ENCODE results near the gene CLDN14. TPM values are rescaled to one million over a fixed set of nuclear protein-coding genes. Genes with fewer than 3 reads are reported as not detected.

CLDN14 gene
- total and polyA plus RNA-seq, 2 donors (not counting 1 experiment from before 2014, with no cell fraction given): 0.39 TPM; not detected in 1

DNA sequence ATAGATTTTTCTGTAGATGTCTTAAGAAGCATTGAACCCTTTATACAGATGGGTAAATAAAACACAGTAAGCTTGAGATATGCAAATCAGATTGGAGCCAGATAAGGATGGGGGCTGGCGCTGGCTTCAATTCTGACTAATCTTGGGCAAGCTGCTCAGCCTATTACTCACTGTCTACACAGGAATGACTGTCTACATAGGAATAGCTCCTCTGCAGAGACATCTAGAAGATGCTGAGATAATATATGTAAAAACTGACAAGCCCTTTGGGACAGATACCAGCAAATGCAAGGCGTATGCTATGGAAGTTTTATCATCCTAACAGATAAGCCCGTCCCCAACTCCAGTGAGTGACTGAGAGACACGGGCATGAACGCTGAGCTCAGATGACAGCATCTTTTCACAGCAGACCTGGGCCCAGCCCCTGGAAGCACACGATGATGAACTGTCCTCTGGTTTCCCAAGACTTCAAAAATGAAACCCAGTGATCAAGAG is 1.7 kb downstream of the CLDN14 start:
- Histone ChIP-seq H3K9ac (ENCODE audit: low read length) (no peak overlapping the region), H3K4me1 (ENCODE audit: control insufficient read depth in 2 of 2, insufficient read depth in 2 of 2, low read length in 2 of 2) (no peaks in the 10 kb centered on the region), H3K4me2 (replicated peaks; ENCODE audit: low read depth, low read length, poor library complexity, severe bottlenecking) (no peak overlapping the region), H4K20me1 (ENCODE audit: control insufficient read depth, insufficient read depth, low read length, poor library complexity, severe bottlenecking) (no peaks in the 10 kb centered on the region), H3K9me3 (ENCODE audit: control extremely low read depth in 1 of 3, control insufficient read depth in 2 of 3, insufficient read depth in 1 of 3, low read length in 2 of 3) (peaks cover 0 to 1% (median 0%) of the 10 kb centered on the region in 3 donors), H3K27ac (ENCODE audit: low read length in 2 of 2) (no peak overlapping the region), H3K4me3 (ENCODE audit: control extremely low read depth in 1 of 5, extremely low read depth in 1 of 5, insufficient read depth in 1 of 5, low read depth in 2 of 5, low read length in 4 of 5) (no peak overlapping the region), H2AFZ (ENCODE audit: insufficient read depth, low read depth, low read length, poor library complexity, severe bottlenecking) (no peak overlapping the region), H3K36me3 (replicated peaks in 1 of 2; ENCODE audit: control extremely low read depth in 1 of 2, control insufficient read depth in 1 of 2, extremely low read depth in 1 of 2, insufficient read depth in 2 of 2, low read length in 1 of 2) (no peaks in the 10 kb centered on the region), H3K27me3 (replicated peaks in 1 of 4; ENCODE audit: control extremely low read depth in 1 of 4, control insufficient read depth in 3 of 4, insufficient read depth in 4 of 4, low read length in 3 of 4) (no peaks in the 10 kb centered on the region), H3K79me2 (ENCODE audit: control insufficient read depth, insufficient read depth, low read length) (no peaks in the 10 kb centered on the region)
- H3K27me3 Mint-ChIP-seq: peaks cover 8% of the 10 kb centered on the region
- intact Hi-C loops (cut with micrococcal nuclease): no loop called here
- ChIA-PET POLR2A (no interaction called here), CTCF (no interaction called here)
- ATAC-seq (ENCODE audit: low read depth) (no peak), DNase-seq (no peak)
- WGBS (ENCODE audit: insufficient coverage): 77% methylated on average over 5 of the region's 6 CpGs
- H3K27ac Mint-ChIP-seq: no peak overlapping the region
- TF ChIP-seq EZH2 (IDR thresholded peaks at IDR 0.05; ENCODE audit: borderline replicate concordance, insufficient read depth, low read depth, low read length, poor library complexity, severe bottlenecking) (no peak), CTCF (IDR thresholded peaks at IDR 0.05) (no peak)
- H3K4me3 Mint-ChIP-seq: no peak overlapping the region
- H3K9me3 Mint-ChIP-seq (ENCODE audit: insufficient read depth): no peaks in the 10 kb centered on the region
- no peaks in the 10 kb centered on the region for H3K4me1 Mint-ChIP-seq

GRCh38 chr21:36477559-36477958 is 2.4 kb downstream of the CLDN14 start:
- DNase-seq (no peak), ATAC-seq (ENCODE audit: low read depth) (no peak)
- Histone ChIP-seq H3K4me1 (ENCODE audit: control insufficient read depth in 2 of 2, insufficient read depth in 2 of 2, low read length in 2 of 2) (no peaks in the 10 kb centered on the region), H3K27me3 (replicated peaks in 1 of 4; ENCODE audit: control extremely low read depth in 1 of 4, control insufficient read depth in 3 of 4, insufficient read depth in 4 of 4, low read length in 3 of 4) (no peaks in the 10 kb centered on the region), H3K4me3 (ENCODE audit: control extremely low read depth in 1 of 5, extremely low read depth in 1 of 5, insufficient read depth in 1 of 5, low read depth in 2 of 5, low read length in 4 of 5) (no peak overlapping the region), H3K36me3 (replicated peaks in 1 of 2; ENCODE audit: control extremely low read depth in 1 of 2, control insufficient read depth in 1 of 2, extremely low read depth in 1 of 2, insufficient read depth in 2 of 2, low read length in 1 of 2) (no peaks in the 10 kb centered on the region), H2AFZ (ENCODE audit: insufficient read depth, low read depth, low read length, poor library complexity, severe bottlenecking) (no peak overlapping the region), H3K27ac (ENCODE audit: low read length in 2 of 2) (no peak overlapping the region), H3K9me3 (ENCODE audit: control extremely low read depth in 1 of 3, control insufficient read depth in 2 of 3, insufficient read depth in 1 of 3, low read length in 2 of 3) (peaks cover 0 to 6% (median 0%) of the 10 kb centered on the region in 3 donors), H3K9ac (ENCODE audit: low read length) (no peak overlapping the region), H3K4me2 (replicated peaks; ENCODE audit: low read depth, low read length, poor library complexity, severe bottlenecking) (no peak overlapping the region), H4K20me1 (ENCODE audit: control insufficient read depth, insufficient read depth, low read length, poor library complexity, severe bottlenecking) (no peaks in the 10 kb centered on the region), H3K79me2 (ENCODE audit: control insufficient read depth, insufficient read depth, low read length) (no peaks in the 10 kb centered on the region)
- ChIA-PET CTCF (no interaction called here), POLR2A (no interaction called here)
- Mint-ChIP-seq H3K27ac (no peak overlapping the region), H3K4me1 (no peaks in the 10 kb centered on the region), H3K9me3 (ENCODE audit: insufficient read depth) (no peaks in the 10 kb centered on the region), H3K27me3 (peaks cover 8% of the 10 kb centered on the region), H3K4me3 (no peak overlapping the region)
- WGBS (ENCODE audit: insufficient coverage): 96% methylated on average over 3 of the region's 7 CpGs
- no peak for TF ChIP-seq EZH2 (IDR thresholded peaks at IDR 0.05; ENCODE audit: borderline replicate concordance, insufficient read depth, low read depth, low read length, poor library complexity, severe bottlenecking)
- TF ChIP-seq CTCF (IDR thresholded peaks at IDR 0.05): no peak
- intact Hi-C loops (cut with micrococcal nuclease): no loop called here
